C4-2B (cell line): ENCODE measurements around the gene PADI4.

ENCODE experiments used
- ZFX ChIP-seq: fragments of 450-650 bp; IDR thresholded peaks from 2 replicates; pipeline ENCODE4 v1.6.1; 2017
- TF ChIP-seq, protein P1 (sequence below): fragments of 450-650 bp; conservative IDR thresholded peaks from 2 replicates; pipeline ENCODE4 v1.5.1; 2017; ENCODE audit warnings: mild to moderate bottlenecking

DNA sequence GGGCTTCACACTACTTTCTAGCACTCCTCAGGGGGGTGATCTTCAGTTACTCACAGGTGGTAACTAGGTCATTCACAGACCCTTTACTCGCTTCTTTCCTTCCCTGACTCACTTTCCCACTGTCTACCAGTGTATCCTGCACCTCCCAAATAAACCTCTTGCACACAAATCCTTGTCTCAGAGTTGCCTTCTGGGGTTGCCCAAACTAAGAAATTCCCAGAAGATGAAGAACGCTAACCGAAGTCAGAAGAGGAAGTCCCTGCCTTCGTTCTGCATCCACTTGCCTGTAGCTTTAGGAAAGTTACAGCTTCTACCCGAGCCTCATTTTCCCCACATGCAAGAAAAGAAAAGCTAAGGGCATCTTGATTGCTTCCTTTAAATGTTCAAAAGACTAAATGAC lies 11.9 kb upstream of the PADI4 start:
- TF ChIP-seq, protein P1, sequence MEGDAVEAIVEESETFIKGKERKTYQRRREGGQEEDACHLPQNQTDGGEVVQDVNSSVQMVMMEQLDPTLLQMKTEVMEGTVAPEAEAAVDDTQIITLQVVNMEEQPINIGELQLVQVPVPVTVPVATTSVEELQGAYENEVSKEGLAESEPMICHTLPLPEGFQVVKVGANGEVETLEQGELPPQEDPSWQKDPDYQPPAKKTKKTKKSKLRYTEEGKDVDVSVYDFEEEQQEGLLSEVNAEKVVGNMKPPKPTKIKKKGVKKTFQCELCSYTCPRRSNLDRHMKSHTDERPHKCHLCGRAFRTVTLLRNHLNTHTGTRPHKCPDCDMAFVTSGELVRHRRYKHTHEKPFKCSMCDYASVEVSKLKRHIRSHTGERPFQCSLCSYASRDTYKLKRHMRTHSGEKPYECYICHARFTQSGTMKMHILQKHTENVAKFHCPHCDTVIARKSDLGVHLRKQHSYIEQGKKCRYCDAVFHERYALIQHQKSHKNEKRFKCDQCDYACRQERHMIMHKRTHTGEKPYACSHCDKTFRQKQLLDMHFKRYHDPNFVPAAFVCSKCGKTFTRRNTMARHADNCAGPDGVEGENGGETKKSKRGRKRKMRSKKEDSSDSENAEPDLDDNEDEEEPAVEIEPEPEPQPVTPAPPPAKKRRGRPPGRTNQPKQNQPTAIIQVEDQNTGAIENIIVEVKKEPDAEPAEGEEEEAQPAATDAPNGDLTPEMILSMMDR = no peak
- TF ChIP-seq ZFX = no peak
